Tibial nerve (tissue), 4 donors: ENCODE measurements around the gene KRT75. TPM values are rescaled to one million over a fixed set of nuclear protein-coding genes. Genes with fewer than 3 reads are reported as not detected.
A peak's percentile ranks its signal among the peaks of the same experiment; 100 is the strongest.
"Not testable (repeated sequence)": the region's sequence is repeated elsewhere in the genome, so short reads cannot be mapped to it uniquely, and the experiment has no call there.

Experiments used
- DNase-seq, 2 donors: peaks; one replicate each; pipeline ENCODE4 v3.0.0-alpha.2; 2019; ENCODE audit warnings: low spot score in 2 of 2
- H3K27ac ChIP-seq, 4 donors: fragments of 200-600 bp; sonication (generic) in 3 of 4; one replicate each; pipeline ENCODE4 v1.5.1; 2017 to 2019; ENCODE audit warnings: mild to moderate bottlenecking in 1 of 4
- H3K27me3 ChIP-seq, 2 donors: fragments of 200-600 bp; sonication (generic) in 1 of 2; one replicate each; pipeline versions ENCODE4 v1.5.1 to v1.6.0; 2017 to 2019
- H3K36me3 ChIP-seq, 3 donors: fragments of 200-600 bp; sonication (generic); one replicate each; pipeline ENCODE4 v1.5.1; 2018 to 2019
- H3K4me1 ChIP-seq, 4 donors: fragments of 200-600 bp; sonication (generic) in 3 of 4; one replicate each; pipeline ENCODE4 v1.5.1; 2017 to 2019
- H3K4me3 ChIP-seq, 4 donors: fragments of 200-600 bp; sonication (generic) in 3 of 4; one replicate each; pipeline ENCODE4 v1.5.1; 2017 to 2019; ENCODE audit warnings: mild to moderate bottlenecking in 1 of 4, moderate library complexity in 1 of 4
- H3K9me3 ChIP-seq, 4 donors: fragments of 200-600 bp; sonication (generic) in 3 of 4; one replicate each; pipeline ENCODE4 v1.5.1; 2017 to 2019
- EP300 ChIP-seq, 2 donors: sonication (generic); formaldehyde crosslinking; IDR thresholded peaks; one replicate each; pipeline ENCODE4 v1.6.1; 2017; ENCODE audit warnings: antibody characterized with exemption in 2 of 2, mild to moderate bottlenecking in 1 of 2
- POLR2A ChIP-seq, 2 donors: fragments of 450-650 bp; IDR thresholded peaks; one replicate each; pipeline ENCODE4 v1.6.1; 2017; ENCODE audit warnings: antibody characterized with exemption in 2 of 2, mild to moderate bottlenecking in 2 of 2, moderate library complexity in 2 of 2
- WGBS, 2 donors: methylation state at CpG; one replicate each; pipeline ENCODE4 v1.1.5; 2018; 5-methylcytosine and 5-hydroxymethylcytosine counted together
- total RNA-seq, 4 donors: library from RNA; depleted of rRNA; stranded (reverse); fragments of >200 nt; gene quantifications; one replicate each; pipeline ENCODE4 v1.1.0, GENCODE V29; 2016
- TF ChIP-seq, protein P1 (sequence below), 5 experiments: fragments of 200-600 bp in 3 of 5; fragments of 450-650 bp in 2 of 5; sonication (generic) in 3 of 5; IDR thresholded peaks; one replicate each; pipeline ENCODE4 v1.5.1; 2016 to 2019; ENCODE audit warnings: antibody characterized with exemption in 5 of 5, mild to moderate bottlenecking in 3 of 5, moderate library complexity in 2 of 5

KRT75 gene
- total RNA-seq, 4 donors from 2014 or later: not detected

DNA sequence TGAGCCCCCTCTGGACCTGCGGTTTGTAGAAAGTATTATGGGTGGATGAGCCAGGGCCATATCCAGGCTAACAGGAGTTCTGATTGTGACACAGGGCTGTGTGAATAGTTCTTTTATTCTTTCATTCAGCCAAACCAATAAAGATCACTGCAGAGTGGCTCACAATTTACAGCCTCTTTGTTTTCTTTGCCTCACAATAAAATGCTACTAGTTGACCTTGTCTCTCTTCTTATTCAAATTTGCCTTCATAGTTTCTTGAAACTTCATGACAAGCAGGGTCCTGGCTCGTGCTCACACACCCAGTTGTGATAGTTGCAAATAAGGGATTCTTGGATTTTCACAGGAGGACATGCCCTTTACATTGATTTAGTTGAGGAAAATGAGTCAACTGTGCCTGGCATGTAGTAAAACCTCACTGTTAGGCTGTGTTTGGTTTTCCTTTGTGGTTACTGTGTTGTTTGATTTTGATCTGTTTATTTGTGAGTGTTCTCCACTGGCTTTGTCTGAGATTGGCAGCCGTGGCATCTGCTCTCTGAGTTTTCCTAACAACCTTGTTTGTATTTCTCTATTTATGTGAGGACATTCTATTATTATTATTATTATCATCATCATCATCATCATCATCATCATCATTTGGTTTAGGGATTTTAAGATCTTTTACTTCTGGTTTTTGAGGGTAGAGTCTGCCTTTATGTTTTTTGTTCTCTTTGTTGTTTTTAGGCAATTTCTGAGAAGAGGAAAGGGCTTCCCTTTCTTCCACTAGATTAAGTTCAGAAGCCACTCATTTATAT, 20.4 kb upstream of the KRT75 start:
- no peak for DNase-seq
- Histone ChIP-seq H3K4me3 (no peak overlapping the region), H3K27me3 (no peaks in the 10 kb centered on the region), H3K27ac (peak overlapping the region in 2 of 4 donors; percentile 6 to 29), H3K9me3 (no peaks in the 10 kb centered on the region), H3K4me1 (peaks cover 0 to 6% (median 0%) of the 10 kb centered on the region in 4 donors), H3K36me3 (no peaks in the 10 kb centered on the region)
- 29 to 33% methylated on average over 3 of the region's 3 CpGs for WGBS, 2 donors
- no peak for TF ChIP-seq POLR2A (IDR thresholded peaks at IDR 0.05)
- TF ChIP-seq, protein P1, sequence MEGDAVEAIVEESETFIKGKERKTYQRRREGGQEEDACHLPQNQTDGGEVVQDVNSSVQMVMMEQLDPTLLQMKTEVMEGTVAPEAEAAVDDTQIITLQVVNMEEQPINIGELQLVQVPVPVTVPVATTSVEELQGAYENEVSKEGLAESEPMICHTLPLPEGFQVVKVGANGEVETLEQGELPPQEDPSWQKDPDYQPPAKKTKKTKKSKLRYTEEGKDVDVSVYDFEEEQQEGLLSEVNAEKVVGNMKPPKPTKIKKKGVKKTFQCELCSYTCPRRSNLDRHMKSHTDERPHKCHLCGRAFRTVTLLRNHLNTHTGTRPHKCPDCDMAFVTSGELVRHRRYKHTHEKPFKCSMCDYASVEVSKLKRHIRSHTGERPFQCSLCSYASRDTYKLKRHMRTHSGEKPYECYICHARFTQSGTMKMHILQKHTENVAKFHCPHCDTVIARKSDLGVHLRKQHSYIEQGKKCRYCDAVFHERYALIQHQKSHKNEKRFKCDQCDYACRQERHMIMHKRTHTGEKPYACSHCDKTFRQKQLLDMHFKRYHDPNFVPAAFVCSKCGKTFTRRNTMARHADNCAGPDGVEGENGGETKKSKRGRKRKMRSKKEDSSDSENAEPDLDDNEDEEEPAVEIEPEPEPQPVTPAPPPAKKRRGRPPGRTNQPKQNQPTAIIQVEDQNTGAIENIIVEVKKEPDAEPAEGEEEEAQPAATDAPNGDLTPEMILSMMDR (IDR thresholded peaks at IDR 0.05): no peak
- TF ChIP-seq EP300 (IDR thresholded peaks at IDR 0.05): no peak

DNA sequence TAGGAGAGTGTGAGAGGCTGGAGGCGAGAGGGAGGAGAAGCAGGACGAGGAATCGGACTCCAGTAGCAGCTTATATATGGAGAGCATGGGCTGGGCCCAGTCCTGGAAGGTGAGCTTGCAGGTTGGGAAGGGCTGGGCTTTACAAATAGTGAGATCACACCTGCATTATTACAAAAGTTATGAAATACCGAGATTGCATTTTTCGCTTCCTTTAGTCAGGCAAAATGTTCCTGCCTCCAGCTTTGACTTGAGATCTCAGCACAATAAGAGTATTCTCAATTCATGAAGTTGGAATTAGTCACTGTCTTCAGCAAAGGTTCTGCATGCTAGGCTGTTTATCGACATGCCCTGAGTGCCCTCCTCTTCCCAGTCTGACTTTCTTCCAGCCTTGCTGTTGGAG, 17.9 kb upstream of the KRT75 start, which contains the start of gene KRT6B:
KRT6B (minus strand) TSS at position 46 of the 400 bp plus-strand sequence. CDS start 68 bp downstream, outside the sequence.
- no peaks in the 10 kb centered on the region for H3K9me3 ChIP-seq
- H3K4me1 ChIP-seq: peaks cover 0 to 6% (median 0%) of the 10 kb centered on the region in 4 donors
- no peak for TF ChIP-seq EP300 (IDR thresholded peaks at IDR 0.05)
- TF ChIP-seq, protein P1 (IDR thresholded peaks at IDR 0.05): no peak
- no peak for TF ChIP-seq POLR2A (IDR thresholded peaks at IDR 0.05)
- no peak within 1 kb of the TSS for H3K4me3 ChIP-seq
- 71 to 78% methylated on average over 6 of the region's 6 CpGs for WGBS, 2 donors
- no peak for DNase-seq
- H3K36me3 ChIP-seq: no peaks in the 10 kb centered on the region
- no peak within 1 kb of the TSS for H3K27ac ChIP-seq
- no peaks in the 10 kb centered on the region for H3K27me3 ChIP-seq

DNA sequence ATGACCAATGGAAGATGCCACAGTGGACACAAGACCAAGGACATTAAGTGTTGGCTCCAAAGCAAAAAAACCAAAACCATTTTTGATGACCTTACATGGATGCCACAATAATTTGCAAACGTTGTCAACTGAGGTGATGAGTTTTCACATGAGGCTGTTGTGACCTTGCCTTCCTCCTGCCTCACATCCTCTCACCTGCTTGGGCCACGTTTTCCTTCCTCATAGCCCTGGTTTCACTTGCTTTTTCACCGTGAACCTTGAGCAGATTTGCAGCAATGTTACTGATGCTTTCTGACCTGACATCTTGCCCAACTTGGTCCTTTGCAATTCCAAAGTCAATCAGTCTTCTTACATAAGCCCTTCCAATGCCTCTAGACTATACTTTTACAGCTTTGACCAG, 14.1 kb upstream of the KRT75 start:
- Histone ChIP-seq H3K36me3 (no peaks in the 10 kb centered on the region), H3K4me3 (no peak overlapping the region), H3K9me3 (no peaks in the 10 kb centered on the region), H3K27ac (no peak overlapping the region), H3K27me3 (peaks cover 0 to 3% of the 10 kb centered on the region in 2 donors), H3K4me1 (no peaks in the 10 kb centered on the region)
- WGBS, 2 donors: 53 to 58% methylated on average over 3 of the region's 3 CpGs
- TF ChIP-seq POLR2A (IDR thresholded peaks at IDR 0.05) (no peak), EP300 (IDR thresholded peaks at IDR 0.05) (no peak)
- TF ChIP-seq, protein P1 (IDR thresholded peaks at IDR 0.05): no peak
- no peak for DNase-seq

DNA sequence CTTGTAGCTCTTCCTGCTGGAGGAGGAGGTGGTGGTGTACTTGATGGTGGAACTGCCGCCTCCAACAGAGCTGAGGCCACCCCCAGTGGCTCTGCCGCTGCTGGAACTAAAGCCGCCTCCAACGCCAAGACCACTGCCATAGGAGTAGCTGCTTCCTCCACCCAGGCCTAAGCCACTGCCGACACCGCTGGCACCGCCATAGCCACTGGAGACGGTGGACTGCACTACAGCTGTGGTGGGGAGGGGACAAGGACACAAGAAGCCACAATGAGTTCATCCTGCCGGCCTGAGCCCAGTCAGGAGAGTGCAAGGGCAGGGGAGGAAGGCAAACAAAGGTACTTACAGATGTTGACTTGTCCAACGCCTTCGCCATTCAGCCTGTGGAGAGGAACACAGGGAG, 13.0 kb upstream of the KRT75 start:
- H3K9me3 ChIP-seq, DNase-seq: not testable (repeated sequence)
- WGBS, 2 donors: 89 to 95% methylated on average over 8 to 11 of the region's 11 CpGs

DNA sequence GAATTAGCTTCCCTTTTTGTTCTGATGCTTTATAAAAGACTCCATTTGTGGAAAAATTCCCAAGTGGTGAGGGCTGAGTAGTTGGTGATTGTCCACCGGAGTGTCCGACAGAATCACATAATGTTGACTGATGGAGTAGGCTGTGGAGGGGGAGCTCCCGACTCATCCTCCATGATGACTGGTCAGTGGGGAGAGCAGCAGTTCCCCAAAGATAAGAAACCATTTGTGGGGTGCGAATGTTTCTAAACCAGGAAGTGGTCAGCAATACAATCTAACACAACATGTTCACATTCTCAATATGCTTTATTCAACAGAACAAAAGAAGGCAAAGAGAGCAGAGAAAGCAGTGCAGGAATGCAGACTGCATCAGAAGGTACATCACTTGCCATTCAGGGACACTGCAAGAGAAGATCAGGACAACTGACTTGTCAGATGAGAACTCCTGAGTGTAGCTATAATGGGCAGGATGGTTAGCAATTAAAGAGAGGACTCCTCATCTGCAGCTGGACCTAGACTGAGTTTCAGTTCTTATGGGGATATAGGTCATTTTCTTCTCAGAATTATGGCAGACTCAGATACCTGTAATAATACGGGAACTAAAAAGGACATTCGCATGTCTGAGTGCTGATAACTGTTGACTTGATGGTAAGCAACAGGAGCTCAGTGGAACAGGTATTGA, 12.3 kb upstream of the KRT75 start:
- peaks cover 0 to 4% (median 0%) of the 10 kb centered on the region in 4 donors for H3K4me1 ChIP-seq
- H3K9me3 ChIP-seq: no peaks in the 10 kb centered on the region
- no peak for TF ChIP-seq POLR2A (IDR thresholded peaks at IDR 0.05)
- TF ChIP-seq, protein P1 (IDR thresholded peaks at IDR 0.05): no peak
- TF ChIP-seq EP300 (IDR thresholded peaks at IDR 0.05): no peak
- DNase-seq: no peak
- 74 to 77% methylated on average over 6 of the region's 6 CpGs for WGBS, 2 donors
- H3K27me3 ChIP-seq: peaks cover 0 to 3% of the 10 kb centered on the region in 2 donors
- H3K36me3 ChIP-seq: no peaks in the 10 kb centered on the region
- no peak overlapping the region for H3K4me3 ChIP-seq
- H3K27ac ChIP-seq: no peak overlapping the region

More for the DNA sequence above, 13.0 kb upstream of the KRT75 start:
- H3K27me3 ChIP-seq, H3K27ac ChIP-seq, H3K4me3 ChIP-seq, H3K36me3 ChIP-seq, H3K4me1 ChIP-seq: not testable (repeated sequence)
